ENCODE results near the gene MIPOL1.

DNA sequence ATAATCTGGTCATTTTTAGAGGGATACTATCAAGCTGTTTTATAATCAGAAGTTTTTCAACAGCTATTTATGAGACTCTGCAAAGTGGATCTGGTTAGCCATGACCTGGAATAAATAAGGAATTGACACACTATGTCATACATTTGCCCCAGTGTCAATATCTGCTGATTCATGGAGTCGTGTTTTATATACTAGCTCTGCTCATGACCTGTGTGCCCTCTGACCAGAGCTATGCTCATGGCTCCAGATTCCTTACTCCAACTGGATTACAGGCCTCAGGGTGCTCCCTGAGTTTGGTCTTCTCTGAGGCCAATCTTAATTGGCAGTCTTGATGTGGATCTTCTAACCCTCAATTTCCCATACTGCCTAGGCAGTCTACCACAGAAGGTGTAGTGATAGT, 256.2 kb downstream of the MIPOL1 start:
- TF ChIP-seq, protein P1, sequence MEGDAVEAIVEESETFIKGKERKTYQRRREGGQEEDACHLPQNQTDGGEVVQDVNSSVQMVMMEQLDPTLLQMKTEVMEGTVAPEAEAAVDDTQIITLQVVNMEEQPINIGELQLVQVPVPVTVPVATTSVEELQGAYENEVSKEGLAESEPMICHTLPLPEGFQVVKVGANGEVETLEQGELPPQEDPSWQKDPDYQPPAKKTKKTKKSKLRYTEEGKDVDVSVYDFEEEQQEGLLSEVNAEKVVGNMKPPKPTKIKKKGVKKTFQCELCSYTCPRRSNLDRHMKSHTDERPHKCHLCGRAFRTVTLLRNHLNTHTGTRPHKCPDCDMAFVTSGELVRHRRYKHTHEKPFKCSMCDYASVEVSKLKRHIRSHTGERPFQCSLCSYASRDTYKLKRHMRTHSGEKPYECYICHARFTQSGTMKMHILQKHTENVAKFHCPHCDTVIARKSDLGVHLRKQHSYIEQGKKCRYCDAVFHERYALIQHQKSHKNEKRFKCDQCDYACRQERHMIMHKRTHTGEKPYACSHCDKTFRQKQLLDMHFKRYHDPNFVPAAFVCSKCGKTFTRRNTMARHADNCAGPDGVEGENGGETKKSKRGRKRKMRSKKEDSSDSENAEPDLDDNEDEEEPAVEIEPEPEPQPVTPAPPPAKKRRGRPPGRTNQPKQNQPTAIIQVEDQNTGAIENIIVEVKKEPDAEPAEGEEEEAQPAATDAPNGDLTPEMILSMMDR (conservative IDR thresholded peaks at IDR 0.05) = no peak
- TF ChIP-seq EZH2 (IDR thresholded peaks at IDR 0.05; ENCODE audit: low read depth) = no peak
